Measurements from ENCODE around the gene SHANK1. TPM values are rescaled to one million over a fixed set of nuclear protein-coding genes. Genes with fewer than 3 reads are reported as not detected.
"Not testable (repeated sequence)": the region's sequence is repeated elsewhere in the genome, so short reads cannot be mapped to it uniquely, and the experiment has no call there.

SHANK1 gene
- total RNA-seq, 2 experiments from 2014 or later = not detected

DNA sequence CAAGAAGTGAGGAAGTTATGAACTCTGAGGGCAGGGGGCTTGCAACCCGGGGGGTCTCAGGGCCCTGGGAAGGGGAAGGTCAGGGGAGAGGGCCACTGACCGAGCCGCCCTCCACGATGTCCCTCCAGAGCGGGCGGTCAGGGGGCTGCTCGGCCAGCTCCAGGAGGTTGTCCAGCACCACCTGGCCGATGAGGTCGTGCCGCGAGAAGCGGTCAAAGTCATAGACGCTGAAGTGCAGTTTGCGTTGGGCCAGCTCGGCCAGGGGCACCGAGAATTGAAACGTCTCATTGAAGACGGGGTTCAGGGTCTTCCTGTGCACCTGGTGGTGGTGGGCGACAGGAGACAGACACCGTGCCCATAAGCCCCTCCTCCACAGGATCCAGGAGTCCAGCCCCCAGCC lies 90.4 kb downstream of the SHANK1 start:
- Mint-ChIP-seq H3K27me3 (no peaks in the 10 kb centered on the region), H3K27ac (no peak overlapping the region), H3K9me3 (ENCODE audit: low read depth) (peaks cover 8% of the 10 kb centered on the region), H3K4me1 (no peaks in the 10 kb centered on the region), H3K4me3 (no peak overlapping the region), H3K36me3 (peaks cover 3% of the 10 kb centered on the region)
- CTCF ChIA-PET = no interaction called here
- ATAC-seq = no peak
- no peak for DNase-seq

DNA sequence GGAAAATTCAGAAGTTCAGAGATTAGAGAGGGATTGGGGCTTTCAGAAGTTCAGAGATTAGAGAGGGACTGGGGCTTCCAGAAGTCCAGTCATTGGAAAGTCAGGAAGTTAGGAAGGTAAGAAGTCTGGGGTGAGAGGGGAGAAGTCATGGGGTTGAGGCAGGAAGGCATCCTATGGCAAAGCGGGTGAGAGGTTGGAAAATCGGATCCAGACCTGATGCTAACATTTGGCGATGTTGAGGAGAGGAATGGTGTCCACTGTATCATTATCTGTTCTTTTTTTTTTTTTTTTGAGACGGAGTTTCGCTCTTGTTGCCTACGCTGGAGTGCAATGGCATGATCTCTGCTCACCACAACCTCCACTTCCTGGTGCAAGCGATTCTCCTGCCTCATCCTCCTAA lies 91.1 kb downstream of the SHANK1 start:
- CTCF ChIA-PET = no interaction called here
- ATAC-seq = no peak
- peaks cover 1% of the 10 kb centered on the region for H3K36me3 Mint-ChIP-seq

DNA sequence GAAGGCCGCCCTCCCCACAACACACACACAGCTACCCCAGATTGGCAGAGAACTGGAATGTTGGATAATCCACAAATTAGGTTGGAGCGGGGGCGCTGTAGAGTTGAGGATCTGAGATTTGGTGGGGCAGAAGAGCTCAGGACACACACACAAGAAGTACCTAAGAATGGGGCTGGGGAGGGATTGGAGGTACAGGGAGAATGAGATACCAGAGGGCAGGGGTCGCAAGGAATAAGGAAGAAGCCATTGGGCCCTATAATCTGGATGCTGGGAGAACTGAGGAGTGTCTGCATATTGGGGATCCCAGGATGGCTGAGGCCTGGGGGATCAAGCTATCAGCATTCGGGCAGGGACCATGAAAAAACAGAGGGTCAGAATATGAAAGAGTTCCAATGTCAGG lies 91.5 kb downstream of the SHANK1 start:
- H3K27me3 Mint-ChIP-seq = no peaks in the 10 kb centered on the region
- no peaks in the 10 kb centered on the region for H3K9me3 Mint-ChIP-seq (ENCODE audit: low read depth)
- H3K36me3 Mint-ChIP-seq = no peaks in the 10 kb centered on the region
- no peak overlapping the region for H3K4me3 Mint-ChIP-seq
- ATAC-seq = no peak
- no peak for DNase-seq
- CTCF ChIA-PET = no interaction called here
- no peak overlapping the region for H3K27ac Mint-ChIP-seq
- no peaks in the 10 kb centered on the region for H3K4me1 Mint-ChIP-seq

More for the DNA sequence above, 91.1 kb downstream of the SHANK1 start:
- H3K27ac Mint-ChIP-seq = no peak overlapping the region
- DNase-seq = no peak
- H3K9me3 Mint-ChIP-seq (ENCODE audit: low read depth) = peaks cover 4% of the 10 kb centered on the region
- H3K27me3 Mint-ChIP-seq = no peaks in the 10 kb centered on the region
- no peak overlapping the region for H3K4me3 Mint-ChIP-seq
- no peaks in the 10 kb centered on the region for H3K4me1 Mint-ChIP-seq

DNA sequence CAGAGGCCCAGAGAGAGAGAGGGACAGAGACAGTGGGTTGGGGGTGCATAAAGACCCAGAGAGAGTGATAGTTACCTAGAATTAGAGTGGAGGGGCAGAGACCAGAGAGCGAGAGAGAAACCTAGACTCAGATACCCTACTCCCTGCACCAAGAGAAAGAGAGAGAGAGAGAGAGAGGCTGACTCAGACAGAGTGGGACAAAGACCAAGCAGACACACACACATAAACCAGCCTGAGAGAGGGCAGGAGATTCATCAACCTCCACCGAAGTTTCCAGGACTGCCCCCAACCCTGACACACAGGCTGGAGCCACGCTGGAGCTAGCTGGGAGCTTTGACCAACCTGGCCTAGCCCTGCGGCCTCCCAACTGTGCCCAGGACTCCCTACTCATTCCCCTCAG lies 92.8 kb downstream of the SHANK1 start:
- no peaks in the 10 kb centered on the region for H3K36me3 Mint-ChIP-seq
- H3K9me3 Mint-ChIP-seq (ENCODE audit: low read depth) = no peaks in the 10 kb centered on the region
- CTCF ChIA-PET = no interaction called here
- DNase-seq (no peak), ATAC-seq (no peak)
- H3K27me3 Mint-ChIP-seq = no peaks in the 10 kb centered on the region
- no peak overlapping the region for H3K4me3 Mint-ChIP-seq
- no peak overlapping the region for H3K27ac Mint-ChIP-seq
- no peaks in the 10 kb centered on the region for H3K4me1 Mint-ChIP-seq

DNA sequence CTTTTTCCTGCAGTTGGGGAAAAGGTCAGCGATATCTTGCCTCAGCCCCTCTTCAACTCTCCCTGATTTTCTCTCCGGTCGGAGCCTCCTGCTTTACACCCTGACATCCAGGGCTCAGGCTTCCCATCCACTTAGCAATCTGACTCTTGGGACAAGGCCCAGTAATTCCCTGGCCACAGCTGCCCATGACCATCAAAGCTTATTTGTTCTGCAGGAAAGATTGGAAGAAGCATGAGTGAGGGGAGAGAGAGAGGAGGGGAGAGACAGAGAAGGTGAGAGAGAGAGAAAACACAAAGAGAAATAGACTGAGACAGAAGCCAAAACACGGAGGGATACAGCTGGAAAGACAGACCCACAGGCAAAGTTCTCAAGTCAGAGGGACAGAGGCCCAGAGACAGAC lies 93.6 kb downstream of the SHANK1 start:
- H3K27ac Mint-ChIP-seq = no peak overlapping the region
- H3K4me3 Mint-ChIP-seq = no peak overlapping the region
- no peaks in the 10 kb centered on the region for H3K36me3 Mint-ChIP-seq
- no peaks in the 10 kb centered on the region for H3K27me3 Mint-ChIP-seq
- no peaks in the 10 kb centered on the region for H3K4me1 Mint-ChIP-seq
- CTCF ChIA-PET = interaction anchor here (2.1 kb wide), 1 partner anchor 18 kb away, joined by 4 read pairs; no protein-coding TSS in a partner anchor
- no peak for DNase-seq
- ATAC-seq = no peak
- H3K9me3 Mint-ChIP-seq (ENCODE audit: low read depth) = no peaks in the 10 kb centered on the region

DNA sequence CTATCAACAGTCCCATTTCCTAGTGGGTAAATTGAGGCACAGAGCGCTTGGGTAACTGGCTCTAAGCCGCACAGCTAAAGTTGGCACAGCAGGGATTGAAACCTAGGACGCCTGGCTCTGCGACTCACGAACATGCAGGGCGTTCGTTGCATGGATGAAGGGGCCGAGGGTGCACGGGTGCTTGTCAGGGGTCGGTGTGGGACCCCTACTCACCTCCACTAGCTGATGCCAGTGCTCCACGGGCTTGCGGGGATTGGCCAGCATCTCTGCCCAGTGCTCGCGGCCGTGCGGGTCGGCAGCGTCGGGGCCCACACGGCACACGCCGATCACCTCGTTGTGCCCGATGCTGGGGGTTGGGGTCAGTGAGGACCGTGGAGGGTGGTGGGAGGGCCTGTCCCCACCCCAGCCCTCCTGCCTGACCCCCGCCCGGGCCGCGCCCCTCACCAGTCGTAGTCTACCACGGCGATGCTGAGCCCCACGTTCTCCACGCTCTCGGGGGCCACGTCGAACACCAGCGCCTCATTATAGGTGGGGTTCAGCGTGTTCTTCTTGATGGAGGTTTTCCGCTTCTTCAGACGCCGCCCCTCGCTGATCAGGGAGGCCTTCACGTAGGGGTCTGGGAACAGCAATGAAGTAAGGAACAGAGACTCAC lies 94.5 kb downstream of the SHANK1 start:
- DNase-seq (no peak), ATAC-seq (no peak)
- CTCF ChIA-PET = interaction anchor here (2.1 kb wide), 1 partner anchor 17 kb away, joined by 4 read pairs; no protein-coding TSS in a partner anchor
- Mint-ChIP-seq H3K27ac (no peak overlapping the region), H3K36me3 (no peaks in the 10 kb centered on the region), H3K4me1 (no peaks in the 10 kb centered on the region), H3K9me3 (ENCODE audit: low read depth) (no peaks in the 10 kb centered on the region), H3K4me3 (no peak overlapping the region), H3K27me3 (no peaks in the 10 kb centered on the region)

DNA sequence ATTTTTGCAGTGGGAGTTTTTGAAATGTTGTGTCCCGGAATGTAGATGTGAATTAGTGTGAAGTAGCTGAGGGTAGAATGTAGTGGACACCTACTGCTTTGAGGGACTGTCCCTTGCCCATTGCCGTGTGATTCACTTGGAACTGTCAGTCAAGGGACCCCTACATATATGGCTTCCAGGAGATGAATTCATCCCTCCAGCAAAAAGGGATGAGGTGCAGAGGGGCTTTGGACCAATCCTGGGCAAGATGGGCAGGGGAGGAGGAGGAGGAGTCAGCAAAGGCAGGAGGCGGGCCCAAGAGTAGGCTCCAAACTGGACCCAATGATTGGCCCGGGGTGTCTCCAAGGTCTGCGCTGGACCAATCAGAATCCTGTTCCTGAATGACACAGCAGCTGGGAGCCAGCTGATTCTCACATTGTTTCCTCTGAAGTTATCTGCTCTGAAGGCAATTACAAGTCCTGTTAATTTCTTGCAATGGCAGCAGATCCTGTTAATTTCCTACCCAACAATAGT lies 99.2 kb downstream of the SHANK1 start:
- H3K4me3 Mint-ChIP-seq; DNase-seq; H3K27ac Mint-ChIP-seq; H3K9me3 Mint-ChIP-seq (ENCODE audit: low read depth); H3K27me3 Mint-ChIP-seq; ATAC-seq; H3K4me1 Mint-ChIP-seq; H3K36me3 Mint-ChIP-seq; CTCF ChIA-PET: not testable (repeated sequence)

DNA sequence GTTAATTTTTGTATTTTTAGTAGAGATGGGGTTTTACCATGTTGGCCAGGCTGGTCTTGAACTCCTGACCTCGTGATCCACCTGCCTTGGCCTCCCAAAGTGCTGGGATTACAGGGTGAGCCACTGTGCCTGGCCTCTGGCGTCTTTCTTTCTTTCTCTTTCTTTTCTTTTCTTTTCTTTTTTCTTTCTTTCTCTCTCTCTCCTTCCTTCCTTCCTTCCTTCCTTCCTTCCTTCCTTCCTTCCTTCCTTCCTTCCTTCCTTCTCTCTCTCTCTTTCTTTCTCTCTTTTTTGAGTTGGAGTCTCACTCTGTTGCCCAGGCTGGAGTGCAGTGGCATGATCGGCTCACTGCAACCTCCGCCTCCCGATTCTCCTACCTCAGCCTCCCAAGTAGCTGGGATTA lies 100.4 kb downstream of the SHANK1 start:
- H3K27ac Mint-ChIP-seq; DNase-seq; H3K4me3 Mint-ChIP-seq; H3K36me3 Mint-ChIP-seq; H3K27me3 Mint-ChIP-seq; H3K4me1 Mint-ChIP-seq; CTCF ChIA-PET; ATAC-seq; H3K9me3 Mint-ChIP-seq (ENCODE audit: low read depth): not testable (repeated sequence)

DNA sequence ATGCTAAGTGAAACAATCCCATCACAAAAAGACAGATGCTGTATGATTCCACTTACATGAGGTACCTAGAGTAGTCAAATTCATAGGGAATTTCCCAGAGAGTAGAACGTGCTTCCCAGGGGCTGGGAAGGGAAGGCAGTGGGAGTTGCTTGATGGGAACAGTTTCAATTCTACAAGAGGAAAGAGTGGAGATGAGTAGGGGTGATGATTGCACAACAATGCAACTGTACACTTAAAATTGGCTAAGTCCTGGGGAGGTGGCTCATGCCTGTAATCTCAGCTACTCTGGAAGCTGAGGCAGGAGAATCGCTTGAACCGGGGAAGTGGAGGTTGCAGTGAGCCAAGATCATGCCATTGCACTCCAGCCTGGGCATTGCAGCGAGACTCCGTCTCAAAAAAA lies 101.2 kb downstream of the SHANK1 start:
- H3K36me3 Mint-ChIP-seq; H3K27ac Mint-ChIP-seq; H3K4me3 Mint-ChIP-seq; DNase-seq; H3K9me3 Mint-ChIP-seq (ENCODE audit: low read depth); H3K4me1 Mint-ChIP-seq; ATAC-seq; H3K27me3 Mint-ChIP-seq; CTCF ChIA-PET: not testable (repeated sequence)

DNA sequence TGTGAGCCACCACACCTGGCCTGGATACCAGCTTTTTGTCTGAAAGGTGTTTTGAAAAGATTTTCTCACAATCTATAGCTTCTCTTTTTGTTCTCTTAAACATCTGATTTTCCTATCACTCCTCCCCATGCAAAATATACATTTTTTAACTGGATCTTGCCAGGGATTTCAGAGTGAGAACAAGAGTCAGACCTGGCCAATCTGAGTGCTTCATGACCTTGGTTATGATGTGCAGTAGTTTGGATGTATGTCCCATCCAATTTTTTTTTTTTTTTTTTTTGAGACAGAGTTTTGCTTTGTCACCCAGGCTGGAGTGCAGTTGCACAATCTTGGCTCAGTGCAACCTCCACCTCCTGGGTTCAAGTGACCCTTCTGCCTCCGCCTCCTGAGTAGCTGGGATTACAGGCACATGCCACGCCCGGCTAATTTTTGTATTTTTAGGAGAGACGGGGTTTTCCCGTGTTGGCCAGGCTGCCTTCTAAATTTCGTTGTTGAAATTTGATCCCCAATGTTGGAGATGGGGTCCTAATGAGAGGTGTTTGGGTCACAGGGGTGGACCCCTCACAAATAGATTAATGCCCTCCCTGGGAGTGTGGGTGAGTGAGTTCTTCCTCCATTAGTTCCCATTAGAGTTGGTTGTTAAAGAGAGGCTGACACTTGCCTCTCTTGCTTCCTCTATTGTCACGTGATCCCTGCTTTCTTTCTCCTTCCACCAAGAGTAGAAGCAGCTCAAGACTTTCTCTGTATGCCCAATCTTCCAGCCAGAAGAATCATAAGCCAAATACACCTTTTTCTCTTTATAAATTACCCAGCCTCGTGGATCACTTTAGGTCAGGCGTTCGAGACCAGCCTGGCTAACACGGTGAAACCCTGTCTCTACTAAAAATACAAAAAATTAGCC lies 106.8 kb downstream of the SHANK1 start:
- DNase-seq; H3K27ac Mint-ChIP-seq; H3K4me1 Mint-ChIP-seq; ATAC-seq; H3K4me3 Mint-ChIP-seq; H3K9me3 Mint-ChIP-seq (ENCODE audit: low read depth); H3K27me3 Mint-ChIP-seq; H3K36me3 Mint-ChIP-seq; CTCF ChIA-PET: not testable (repeated sequence)

Other genes starting within 250 kb of the SHANK1 start
- gene EMC10, start 243.3 kb downstream of the SHANK1 start, total RNA-seq = 10 to 100 TPM; 47.8 to 57.2 TPM
- gene GARIN5A, start 243.0 kb downstream of the SHANK1 start, total RNA-seq = not detected
- gene JOSD2, start 208.6 kb downstream of the SHANK1 start, total RNA-seq = 10 to 100 TPM; 40.2 to 41.7 TPM
- gene ASPDH, start 205.9 kb downstream of the SHANK1 start, total RNA-seq = not detected
- not detected for gene LRRC4B, start 151.4 kb downstream of the SHANK1 start, total RNA-seq
- not detected for gene SYT3, start 79.9 kb downstream of the SHANK1 start, total RNA-seq
- under 1 TPM in 1 of 2 experiments, not detected in 1; 0.70 TPM for gene C19orf81, start 70.4 kb downstream of the SHANK1 start, total RNA-seq
- under 1 TPM; 0.61 to 0.89 TPM for gene CLEC11A, start 3.6 kb upstream of the SHANK1 start, total RNA-seq
- gene GPR32, start 50.7 kb upstream of the SHANK1 start, total RNA-seq = not detected
- gene ACP4, start 70.6 kb upstream of the SHANK1 start, total RNA-seq = not detected
- 1 to 10 TPM; 3.0 to 3.2 TPM for gene KLK1, start 104.0 kb upstream of the SHANK1 start, total RNA-seq
- gene KLK15, start 113.8 kb upstream of the SHANK1 start, total RNA-seq = not detected
- gene KLK3, start 135.1 kb upstream of the SHANK1 start, total RNA-seq = not detected
- gene KLK2, start 153.6 kb upstream of the SHANK1 start, total RNA-seq = under 1 TPM in 1 of 2 experiments, not detected in 1; 0.29 TPM
- gene KLK4, start 191.6 kb upstream of the SHANK1 start, total RNA-seq = not detected
- not detected for gene KLK5, start 233.2 kb upstream of the SHANK1 start, total RNA-seq
- not detected for gene KLK6, start 249.8 kb upstream of the SHANK1 start, total RNA-seq